HG03108 (cell line): Measurements from ENCODE around the gene KIF21A.

Experiments used
- ATAC-seq: cut with Tn5 transposase; IDR thresholded peaks from one replicate; pipeline ENCODE4 v1.9.1; 2021; ENCODE audit warnings: moderate library complexity; ENCODE audit not compliant: unreplicated experiment

KIF21A gene

DNA sequence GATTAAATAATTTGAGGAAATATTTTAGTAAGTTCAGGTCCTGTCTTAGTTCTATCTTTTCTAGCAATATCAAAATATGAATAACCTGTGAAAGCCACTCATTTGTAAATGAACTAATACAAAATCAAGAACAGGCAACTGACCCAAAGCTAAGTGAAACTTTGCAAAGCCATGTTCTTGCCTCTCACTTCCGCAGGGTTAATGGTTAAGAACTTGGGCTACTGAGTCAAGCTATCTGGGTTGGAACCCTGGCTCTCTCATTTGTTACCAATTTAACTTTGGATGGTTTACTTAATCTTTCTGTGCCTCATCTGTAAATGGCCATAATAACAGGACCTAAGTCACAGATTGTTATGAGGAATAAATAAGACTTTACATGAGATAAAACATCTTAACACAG is 2.8 kb downstream of the KIF21A start:
- no peak for ATAC-seq

DNA sequence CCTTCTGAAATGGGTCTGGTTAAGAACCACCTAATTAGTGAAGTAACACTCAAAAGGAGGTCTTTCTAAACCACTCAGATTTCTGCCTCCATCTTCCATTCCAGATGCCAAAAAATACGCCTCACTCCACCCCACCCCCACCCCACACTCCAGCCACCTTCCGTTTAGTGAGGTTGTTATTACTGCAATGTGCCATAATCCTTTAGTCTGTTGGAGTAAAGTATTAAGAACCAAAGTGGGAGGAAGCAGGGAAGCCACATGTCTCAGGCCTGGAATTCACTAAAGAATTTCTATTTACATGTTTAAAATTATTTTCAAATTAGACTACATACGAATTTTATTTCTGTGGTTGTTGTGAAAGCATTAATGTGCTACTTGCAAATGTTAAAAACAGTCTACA is 7.4 kb downstream of the KIF21A start:
- no peak for ATAC-seq

DNA sequence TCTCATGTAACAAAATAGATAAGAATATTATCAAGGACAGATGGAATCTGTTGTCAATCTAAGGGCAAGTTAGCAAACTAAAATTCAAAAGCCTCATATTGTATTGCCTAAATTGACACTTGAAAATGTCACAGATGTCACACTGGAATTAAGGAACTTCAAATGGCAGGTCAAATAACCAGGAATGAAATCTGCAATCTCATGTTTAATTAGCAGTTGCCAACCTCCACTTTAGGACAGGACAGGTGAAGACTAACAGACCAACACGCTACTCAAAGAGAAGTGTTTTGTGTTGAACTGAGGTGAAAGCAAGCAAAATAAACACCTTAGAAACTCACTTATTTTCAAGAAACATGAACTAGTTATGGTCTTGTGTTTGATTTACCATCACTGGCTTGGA is 11.1 kb downstream of the KIF21A start:
- ATAC-seq, result no peak

DNA sequence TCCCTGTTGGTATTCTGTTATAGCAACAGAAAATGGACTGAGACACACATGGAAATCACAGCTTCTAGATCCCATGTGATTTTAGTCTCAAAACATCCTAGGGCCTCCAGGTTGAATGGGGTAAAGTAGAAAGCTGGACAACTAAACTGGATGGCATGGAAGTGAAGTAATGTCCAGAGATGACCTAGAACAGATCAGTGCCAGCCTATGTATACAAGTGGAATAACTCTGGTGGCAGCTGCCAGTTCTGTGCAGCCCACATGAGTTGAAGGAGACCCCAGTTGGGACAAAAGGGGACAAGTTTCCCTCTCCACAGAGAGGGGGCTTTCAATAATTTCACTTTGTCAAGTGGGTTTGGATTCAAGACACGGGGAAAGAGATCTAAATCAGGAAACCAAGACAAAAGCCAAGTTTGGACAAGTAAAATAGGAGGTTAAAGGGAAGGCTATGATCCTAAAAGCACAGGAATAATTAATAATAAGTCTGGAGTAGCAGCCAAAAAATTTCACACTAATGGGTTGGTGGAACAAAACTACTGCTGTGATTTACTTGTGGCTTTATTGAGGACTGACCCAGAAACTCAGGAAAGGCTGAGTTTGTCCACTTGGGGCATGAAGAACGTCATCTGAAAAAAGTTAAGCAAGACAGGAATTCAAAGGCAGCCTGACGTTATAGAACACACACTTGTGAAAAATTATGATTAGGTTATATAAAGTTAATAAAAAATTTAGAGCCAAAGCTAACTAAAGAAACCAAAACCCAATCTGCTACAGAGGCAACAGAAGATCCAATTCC is 11.7 kb downstream of the KIF21A start:
- ATAC-seq, result no peak

DNA sequence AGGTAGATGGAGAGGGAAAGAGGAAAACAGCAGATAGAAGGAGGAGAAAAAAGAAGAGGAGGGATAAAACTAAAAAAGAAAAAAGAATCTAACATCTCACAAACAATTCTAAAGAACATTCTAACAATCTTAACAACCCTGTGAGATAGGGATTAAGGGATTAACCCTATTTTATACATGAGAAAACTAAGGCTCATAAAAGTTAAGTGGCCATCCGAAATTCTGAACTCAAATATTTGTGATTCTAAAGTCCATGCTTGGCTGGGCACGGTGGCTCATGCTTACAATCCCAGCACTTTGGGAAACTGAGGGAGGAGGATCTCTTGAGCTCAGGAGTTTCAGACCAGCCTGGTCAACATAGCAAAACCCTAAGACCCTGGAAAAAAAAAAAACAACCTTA is 13.1 kb downstream of the KIF21A start:
- no peak for ATAC-seq

DNA sequence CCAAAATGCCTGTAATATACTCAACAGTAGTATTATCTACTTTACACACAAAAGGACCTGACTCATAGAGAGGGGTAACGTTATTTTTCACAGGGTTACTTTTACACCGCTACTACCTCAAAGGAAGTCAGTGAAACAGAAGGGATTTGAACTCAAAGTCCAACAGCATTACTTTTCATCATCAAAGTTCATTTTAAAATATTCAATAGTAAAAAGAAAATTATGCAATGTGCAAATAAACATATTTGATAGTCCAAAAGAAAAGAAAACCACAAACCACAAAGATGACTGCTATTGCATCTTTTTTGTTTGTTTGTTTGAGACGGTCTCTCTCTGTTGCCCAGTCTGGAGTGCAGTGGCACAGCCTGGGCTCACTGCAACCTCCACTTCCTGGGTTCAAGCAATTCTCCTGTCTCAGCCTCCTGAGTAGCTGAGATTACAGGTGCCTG is 15.5 kb downstream of the KIF21A start:
- no peak for ATAC-seq

DNA sequence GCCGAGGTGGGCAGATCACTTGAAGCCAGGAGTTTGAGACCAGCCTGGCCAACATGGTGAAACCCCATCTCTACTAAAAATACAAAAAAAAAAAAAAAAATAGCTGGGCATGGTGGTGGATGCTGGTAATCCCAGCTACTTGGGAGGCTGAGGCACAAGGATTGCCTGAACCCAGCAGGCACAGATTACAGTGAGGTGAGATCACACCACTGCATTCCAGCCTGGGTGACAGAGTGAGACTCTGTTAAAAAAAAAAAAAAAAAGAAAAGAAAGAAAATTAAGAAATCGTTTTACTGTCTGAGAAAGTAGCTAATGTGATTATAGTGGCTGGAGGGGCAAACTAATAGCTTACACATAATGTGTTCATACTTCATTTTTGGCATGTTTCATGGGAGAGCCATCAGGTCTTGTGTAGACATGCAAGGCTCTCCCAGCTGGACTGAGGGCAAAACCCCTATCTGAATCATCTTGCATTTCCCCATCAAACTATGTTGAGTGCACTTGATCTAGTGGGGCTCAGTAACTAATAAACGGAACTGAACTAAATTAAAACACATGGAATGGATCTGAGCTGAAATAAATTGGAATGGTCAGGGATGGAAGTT is 16.2 kb downstream of the KIF21A start:
- ATAC-seq, result no peak

DNA sequence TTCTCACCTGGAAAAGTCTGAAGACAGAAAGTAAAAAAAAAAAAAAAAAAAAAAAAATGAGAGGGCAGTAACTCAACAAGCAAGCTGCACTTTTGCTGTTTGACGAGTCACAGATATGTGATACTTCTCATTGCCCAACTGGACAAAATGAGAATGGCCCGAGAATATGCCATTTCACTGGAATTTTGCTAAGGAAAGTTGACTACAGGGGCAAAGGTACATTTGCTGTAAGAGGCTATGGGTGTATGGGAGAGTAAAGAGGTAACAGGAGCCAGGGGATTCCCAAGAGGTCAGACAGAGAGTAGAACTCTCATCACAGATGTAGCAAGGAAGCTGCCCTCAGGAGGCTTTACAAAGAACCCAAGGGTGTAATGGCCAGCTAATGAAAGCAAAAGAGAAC is 22.9 kb downstream of the KIF21A start:
- ATAC-seq, result no peak

DNA sequence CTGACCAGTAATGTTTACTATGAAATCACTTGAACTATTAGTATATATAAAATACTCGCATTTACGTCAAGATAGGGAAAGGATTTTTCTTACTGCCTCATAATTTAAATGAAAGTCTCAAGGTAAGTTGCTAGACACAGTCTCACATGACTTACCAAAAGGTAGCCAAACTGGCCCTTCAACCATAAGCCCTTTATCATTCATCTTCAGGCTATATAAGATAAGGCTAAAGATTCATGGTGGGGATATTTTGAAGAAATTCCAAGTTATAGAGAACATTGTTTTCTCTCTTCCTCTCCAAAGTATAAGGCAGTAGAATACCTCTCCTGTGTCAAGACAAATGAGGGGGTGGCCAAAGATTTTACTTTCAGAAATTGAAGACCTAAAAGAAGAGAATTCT is 23.4 kb downstream of the KIF21A start:
- no peak for ATAC-seq

DNA sequence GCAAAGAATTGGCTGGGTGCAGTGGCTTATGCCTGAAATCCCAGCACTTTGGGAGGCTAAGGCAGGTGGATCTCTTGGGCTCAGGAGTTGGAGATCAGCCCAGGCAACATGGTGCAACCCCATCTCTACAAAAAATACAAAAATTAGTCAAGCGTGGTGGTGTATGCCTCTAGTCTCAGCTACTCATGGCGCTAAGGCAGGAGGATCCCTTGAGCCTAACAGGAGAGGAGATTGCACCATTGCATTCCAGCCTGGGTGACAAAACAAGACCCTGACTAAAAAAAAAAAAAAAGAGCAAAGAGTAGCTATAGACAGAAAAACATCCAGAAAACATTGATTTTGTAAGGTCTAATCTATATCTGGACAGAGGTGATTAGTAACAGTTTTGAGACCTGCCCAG is 25.0 kb downstream of the KIF21A start:
- ATAC-seq, result no peak

DNA sequence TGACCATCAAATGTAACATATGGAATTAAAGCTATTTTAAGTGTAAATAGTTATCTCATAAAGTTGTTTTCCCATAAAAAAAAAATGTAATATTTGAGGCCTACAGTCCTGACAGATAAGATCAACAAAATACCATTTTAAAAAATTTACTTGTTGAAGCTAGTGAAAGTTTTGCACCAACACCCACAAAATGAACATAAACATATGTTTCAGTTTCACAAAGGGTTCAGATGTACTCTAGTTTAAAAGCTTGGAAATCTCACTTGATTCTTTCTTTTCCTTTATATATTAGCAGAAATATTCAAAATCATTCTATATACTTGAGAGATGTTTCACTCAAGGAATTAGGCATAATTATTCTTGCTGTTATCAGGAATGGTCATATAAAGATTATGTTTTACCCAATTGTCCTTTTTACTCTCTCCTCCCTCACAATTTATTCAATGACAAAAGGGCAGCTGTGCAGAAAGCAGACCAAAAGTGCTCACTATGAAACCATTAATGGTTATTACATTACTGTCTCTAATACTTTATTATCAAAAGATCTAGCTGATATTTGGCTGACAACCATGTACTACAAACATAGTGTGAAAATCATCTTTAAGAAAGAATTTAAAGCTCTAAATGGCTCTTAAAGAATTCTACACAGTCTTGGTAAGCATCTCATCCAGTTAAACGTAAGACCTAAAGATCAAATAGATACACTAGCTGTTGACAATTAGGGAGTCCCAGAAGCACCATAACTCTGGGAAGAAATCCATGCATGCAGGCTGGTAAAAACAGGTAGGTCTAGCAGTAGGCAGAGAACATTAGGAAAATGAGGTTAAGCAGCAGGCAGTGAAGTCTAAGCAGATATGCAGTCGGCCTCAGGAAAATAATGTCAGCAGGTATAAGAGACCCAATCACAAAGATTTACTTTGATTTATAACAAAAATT is 28.8 kb downstream of the KIF21A start:
- ATAC-seq, result no peak

DNA sequence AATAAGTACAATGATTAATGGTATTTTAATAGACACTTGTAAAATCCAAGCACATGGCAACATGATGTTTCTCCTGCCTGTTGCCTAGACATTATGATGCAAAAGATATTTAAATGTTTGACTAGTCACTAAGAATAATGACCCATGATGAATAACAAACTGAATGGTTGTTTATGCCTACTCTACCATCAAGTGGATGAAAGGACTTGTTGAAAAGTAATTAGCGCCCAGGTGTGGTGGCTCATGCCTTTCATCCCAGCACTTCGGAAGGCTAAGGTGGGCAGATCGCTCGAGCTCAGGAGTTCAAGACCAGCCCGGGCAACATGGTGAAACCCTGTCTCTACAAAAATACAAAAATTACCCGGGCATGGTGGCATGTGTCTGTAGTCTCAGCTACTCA is 30.7 kb downstream of the KIF21A start:
- no peak for ATAC-seq

DNA sequence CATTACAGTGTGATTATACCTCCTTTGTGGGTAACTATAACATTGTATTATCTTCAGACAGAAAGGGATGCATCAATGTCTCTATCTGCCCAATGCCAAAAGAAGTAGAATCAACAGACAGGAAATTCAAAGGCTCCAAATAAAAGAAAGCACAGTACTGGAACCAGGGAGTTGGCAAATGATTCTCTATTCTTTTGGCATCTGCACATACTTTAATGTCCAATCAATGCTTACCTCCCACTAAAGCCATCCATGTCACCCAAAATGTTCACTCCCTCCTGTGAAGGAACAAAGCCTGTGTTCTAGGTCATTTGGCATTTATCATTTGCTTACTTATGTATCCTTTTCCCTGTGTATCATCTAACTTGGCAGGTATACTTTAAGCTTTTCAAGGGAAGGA is 36.7 kb downstream of the KIF21A start:
- no peak for ATAC-seq

DNA sequence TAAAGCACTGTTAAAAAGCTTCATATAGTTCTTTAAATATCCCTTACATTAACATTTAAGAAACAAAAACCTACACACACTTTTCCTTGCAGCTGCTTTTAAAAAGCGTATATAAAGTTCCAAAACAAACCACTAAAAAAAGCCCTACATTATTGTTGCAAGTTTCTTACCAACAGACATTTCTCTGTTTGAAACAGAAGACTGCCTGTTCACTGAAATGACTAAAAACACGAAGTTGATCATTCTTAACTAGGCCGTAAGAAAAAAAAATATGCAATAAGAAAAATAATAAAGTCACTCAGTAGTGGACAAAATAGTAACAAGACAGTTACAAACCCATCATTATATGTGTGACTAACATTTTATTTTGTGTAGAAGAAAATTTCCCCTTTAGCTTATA is 37.3 kb downstream of the KIF21A start:
- no peak for ATAC-seq

DNA sequence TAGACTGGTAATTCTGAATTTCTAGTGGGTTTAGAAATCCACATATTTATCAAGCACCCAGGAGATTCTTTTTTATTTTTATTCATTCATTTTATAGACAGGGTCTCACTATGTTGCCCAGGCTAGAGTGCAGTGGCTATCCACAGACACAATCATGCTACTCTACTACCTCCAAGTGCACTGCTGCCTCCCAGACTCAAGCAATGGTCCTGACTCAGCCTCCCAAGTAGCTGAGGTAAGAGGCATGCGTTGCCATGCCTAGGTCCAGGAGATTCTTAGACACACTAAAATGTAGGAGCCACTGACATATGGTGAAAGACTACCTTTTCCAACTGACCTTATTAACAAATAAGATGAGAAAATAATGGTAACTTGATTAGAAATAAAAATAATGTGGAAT is 38.9 kb downstream of the KIF21A start:
- no peak for ATAC-seq

DNA sequence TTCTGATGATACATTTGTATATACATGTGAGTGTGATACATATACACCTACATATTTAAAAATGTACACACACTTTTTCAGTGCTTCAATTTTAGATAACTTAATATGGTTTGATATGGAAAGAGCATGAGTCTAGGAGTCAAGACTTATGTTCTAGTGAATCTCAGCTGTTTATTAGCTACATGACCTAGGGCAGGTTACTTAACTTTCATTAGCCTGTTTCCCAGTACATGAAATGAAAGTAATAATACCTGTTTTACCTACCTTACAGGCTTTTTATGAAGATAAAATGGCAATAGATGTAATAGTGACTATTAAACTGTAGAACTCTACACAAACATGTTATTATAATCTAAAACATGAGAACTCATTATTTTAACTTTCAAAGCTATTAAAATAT is 39.5 kb downstream of the KIF21A start:
- no peak for ATAC-seq

DNA sequence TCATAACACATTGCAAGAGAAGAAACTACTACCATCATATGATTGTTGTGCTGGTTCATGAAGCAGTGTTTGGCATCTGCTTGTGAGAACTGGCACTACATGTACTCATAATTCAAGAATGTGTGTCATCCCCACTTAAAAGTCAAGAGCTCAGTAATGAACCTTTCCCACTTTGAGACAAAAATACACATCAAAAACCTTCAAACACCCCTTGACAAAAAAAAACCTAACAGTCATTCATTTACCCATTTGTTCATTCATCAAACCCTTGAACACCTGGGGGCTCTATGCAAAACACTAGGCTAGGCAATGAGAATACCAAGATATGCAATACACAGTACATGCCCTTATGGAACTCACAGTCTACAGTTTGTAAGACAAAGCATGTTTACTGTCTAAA is 40.0 kb downstream of the KIF21A start:
- ATAC-seq, result no peak

DNA sequence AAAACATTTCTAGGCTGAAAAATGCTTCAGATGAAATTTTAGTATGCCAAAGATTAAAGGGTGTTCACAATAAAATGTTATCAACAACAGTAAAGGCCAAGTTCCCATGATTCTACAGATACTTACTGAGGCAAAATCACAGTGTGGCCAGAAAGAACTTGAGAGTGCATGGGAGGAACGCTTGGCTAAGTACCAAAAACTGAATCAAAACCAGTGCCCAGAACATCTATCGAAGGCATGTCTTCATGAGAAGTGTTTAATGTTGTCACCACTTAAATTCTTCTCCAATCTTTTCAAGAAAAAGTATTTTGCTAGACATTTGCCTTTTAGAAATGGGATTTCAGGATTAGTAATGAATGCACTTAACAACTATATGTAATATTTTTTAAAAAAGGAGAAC is 41.5 kb downstream of the KIF21A start:
- no peak for ATAC-seq

DNA sequence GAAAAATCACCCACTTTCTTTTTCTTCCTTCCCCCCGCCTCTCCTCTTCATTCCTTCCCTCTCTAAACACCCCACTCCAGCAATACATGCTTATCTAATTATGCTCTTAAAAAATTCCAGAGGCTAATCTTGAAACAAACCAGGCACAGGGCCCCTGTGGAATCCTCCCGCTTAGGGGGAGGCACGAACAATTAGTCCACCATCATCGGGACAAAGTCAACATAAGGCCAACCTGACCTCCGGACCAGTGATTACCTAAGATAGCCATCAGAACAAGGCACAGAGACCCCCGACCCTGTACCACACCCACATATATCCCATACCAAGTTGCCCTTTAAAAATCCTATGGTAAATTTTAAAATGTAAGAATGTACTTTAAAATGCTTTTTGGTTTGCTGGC is 47.1 kb downstream of the KIF21A start:
- ATAC-seq, result no peak

DNA sequence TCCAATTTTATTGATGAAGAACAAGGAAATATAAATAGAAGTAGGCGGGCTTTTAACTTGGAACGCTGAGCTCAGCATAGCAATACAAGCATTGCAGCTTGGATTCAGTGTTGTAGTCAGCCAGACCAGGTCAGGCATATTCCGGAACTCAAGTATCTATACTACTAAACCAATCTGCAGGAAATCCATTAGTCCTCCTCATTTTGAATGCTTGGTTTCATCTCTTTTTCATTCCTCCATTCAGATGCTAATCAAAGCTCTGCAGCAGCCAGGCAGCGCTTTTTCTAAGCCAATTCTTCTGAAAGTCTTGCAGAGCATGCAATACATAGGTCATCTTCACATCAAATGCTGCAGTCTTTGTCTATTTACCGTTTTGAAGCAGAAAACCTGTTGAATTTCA is 49.0 kb downstream of the KIF21A start:
- ATAC-seq, result no peak

DNA sequence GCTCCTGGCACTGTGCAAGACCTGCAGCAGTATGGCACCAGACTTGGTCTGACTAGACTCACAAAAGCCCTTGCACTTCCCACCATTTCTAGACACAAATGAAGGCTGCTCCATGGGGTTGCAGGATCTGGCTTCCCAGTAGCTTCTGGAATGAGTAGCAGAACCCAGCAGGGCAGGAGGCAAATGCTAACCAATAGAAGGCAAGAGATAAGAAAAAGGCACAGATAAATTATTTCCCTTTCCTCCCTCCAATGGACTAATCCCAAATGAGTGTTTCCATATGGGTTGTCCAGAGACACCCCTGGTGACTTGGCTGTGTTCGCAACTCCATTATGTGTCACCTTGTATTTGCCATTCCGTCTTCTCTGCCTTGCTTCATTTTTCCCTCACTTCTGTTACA is 49.7 kb downstream of the KIF21A start:
- ATAC-seq, result no peak
